Stimulated activated CD8-positive, alpha-beta memory T cell treated with anti-CD3 and anti-CD28 coated beads, Interleukin-12 subunit alpha, Interleukin-12 subunit beta, amount 100 ng/mL, for 24 hours (primary cell): Measurements from ENCODE around the gene SQSTM1.
"Not testable (repeated sequence)": the region's sequence is repeated elsewhere in the genome, so short reads cannot be mapped to it uniquely, and the experiment has no call there.

Source experiments
- DNase-seq: peaks from one replicate; pipeline ENCODE4 v3.0.0-alpha.2; 2020; ENCODE audit errors: extremely low read depth

Gene SQSTM1

GRCh38 chr5:179820483-179821297 lies at the start of gene SQSTM1:
TSS of gene SQSTM1 (plus strand) at chr5:179820905. CDS start at chr5:179820937, 32 bp downstream.
- DNase-seq, result no peak

GRCh38 chr5:179771311-179771895 lies 49.3 kb upstream of the SQSTM1 start:
- no peak for DNase-seq

- DNase-seq, result no peak
These were observed 48.4 kb upstream of the SQSTM1 start for GRCh38 chr5:179772351-179772750.

GRCh38 chr5:179773686-179774040 lies 47.0 kb upstream of the SQSTM1 start:
- no peak for DNase-seq

- DNase-seq, result no peak
These were observed 46.3 kb upstream of the SQSTM1 start for GRCh38 chr5:179774442-179774841.

GRCh38 chr5:179776411-179776938 lies 44.2 kb upstream of the SQSTM1 start:
- no peak for DNase-seq

GRCh38 chr5:179777456-179777855 lies 43.2 kb upstream of the SQSTM1 start:
- no peak for DNase-seq

- no peak for DNase-seq
These were observed 42.8 kb upstream of the SQSTM1 start for GRCh38 chr5:179777909-179778308.

- no peak for DNase-seq
These were observed 42.1 kb upstream of the SQSTM1 start for GRCh38 chr5:179778591-179778990.

- no peak for DNase-seq
These were observed 40.9 kb upstream of the SQSTM1 start for GRCh38 chr5:179779826-179780225.

GRCh38 chr5:179780362-179780761 lies 40.3 kb upstream of the SQSTM1 start:
- DNase-seq, result no peak

GRCh38 chr5:179781846-179782245 lies 38.9 kb upstream of the SQSTM1 start:
- DNase-seq, result no peak

- no peak for DNase-seq
These were observed 37.6 kb upstream of the SQSTM1 start for GRCh38 chr5:179783128-179783527.

- no peak for DNase-seq
These were observed 33.8 kb upstream of the SQSTM1 start for GRCh38 chr5:179786861-179787260.

GRCh38 chr5:179788193-179788854 lies 32.4 kb upstream of the SQSTM1 start:
- DNase-seq, result no peak

GRCh38 chr5:179789278-179789677 lies 31.4 kb upstream of the SQSTM1 start:
- not testable (repeated sequence) for DNase-seq

GRCh38 chr5:179791881-179792611 lies 28.7 kb upstream of the SQSTM1 start:
- no peak for DNase-seq

- DNase-seq, result no peak
These were observed 27.9 kb upstream of the SQSTM1 start for GRCh38 chr5:179792612-179793467.

- no peak for DNase-seq
These were observed 27.1 kb upstream of the SQSTM1 start, which contains the start of gene LTC4S for GRCh38 chr5:179793468-179794139. TSS of gene LTC4S (plus strand) at chr5:179793986. CDS start at chr5:179794081, 95 bp downstream.

- no peak for DNase-seq
These were observed 26.5 kb upstream of the SQSTM1 start for GRCh38 chr5:179794171-179794570.
